ENCODE data around the gene NUCKS1.

The NUCKS1 gene

DNA sequence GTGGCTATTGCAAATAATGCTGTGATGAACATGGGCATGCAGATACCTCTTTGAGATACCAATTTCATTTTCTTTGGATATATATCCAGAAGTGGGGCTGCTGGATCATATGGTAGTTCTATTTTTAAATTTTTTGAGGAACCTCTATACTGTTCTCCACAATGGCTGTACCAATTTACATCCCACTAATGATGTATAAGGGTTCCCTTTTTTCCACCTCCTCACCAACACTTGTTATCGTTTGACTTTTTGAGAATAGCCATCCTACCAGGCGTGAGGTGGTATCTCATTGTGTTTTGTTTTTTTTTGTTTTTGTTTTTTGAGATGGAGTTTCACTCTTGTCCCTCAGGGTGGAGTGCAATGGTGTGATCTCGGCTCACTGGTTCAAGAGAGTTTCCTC, 6.6 kb upstream of the NUCKS1 start:
- DNase-seq (ENCODE audit: low spot score): no peak
- TF ChIP-seq, protein P1, sequence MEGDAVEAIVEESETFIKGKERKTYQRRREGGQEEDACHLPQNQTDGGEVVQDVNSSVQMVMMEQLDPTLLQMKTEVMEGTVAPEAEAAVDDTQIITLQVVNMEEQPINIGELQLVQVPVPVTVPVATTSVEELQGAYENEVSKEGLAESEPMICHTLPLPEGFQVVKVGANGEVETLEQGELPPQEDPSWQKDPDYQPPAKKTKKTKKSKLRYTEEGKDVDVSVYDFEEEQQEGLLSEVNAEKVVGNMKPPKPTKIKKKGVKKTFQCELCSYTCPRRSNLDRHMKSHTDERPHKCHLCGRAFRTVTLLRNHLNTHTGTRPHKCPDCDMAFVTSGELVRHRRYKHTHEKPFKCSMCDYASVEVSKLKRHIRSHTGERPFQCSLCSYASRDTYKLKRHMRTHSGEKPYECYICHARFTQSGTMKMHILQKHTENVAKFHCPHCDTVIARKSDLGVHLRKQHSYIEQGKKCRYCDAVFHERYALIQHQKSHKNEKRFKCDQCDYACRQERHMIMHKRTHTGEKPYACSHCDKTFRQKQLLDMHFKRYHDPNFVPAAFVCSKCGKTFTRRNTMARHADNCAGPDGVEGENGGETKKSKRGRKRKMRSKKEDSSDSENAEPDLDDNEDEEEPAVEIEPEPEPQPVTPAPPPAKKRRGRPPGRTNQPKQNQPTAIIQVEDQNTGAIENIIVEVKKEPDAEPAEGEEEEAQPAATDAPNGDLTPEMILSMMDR (IDR thresholded peaks at IDR 0.05; ENCODE audit: extremely low read depth, missing control alignments): no peak

DNA sequence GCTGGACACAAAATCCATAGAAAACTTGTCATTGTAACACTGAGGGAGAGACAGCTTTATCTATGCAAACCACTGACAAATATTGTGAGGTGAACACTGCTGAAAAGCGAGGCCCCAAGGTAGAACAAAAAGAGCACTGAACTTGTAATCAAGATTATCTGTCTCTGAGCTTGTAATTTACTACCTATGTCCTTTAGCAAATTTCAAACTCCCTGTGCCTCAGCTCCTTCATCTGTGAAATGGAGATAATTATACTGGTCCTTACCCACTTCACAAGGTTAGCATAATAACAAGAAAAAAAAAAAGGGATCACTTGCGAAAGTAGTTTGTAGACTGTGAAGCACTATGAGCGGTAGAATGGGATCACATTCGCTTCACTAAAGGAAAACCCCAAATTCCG, 4.9 kb upstream of the NUCKS1 start:
- TF ChIP-seq, protein P1 (IDR thresholded peaks at IDR 0.05; ENCODE audit: extremely low read depth, missing control alignments): no peak
- DNase-seq (ENCODE audit: low spot score): no peak

DNA sequence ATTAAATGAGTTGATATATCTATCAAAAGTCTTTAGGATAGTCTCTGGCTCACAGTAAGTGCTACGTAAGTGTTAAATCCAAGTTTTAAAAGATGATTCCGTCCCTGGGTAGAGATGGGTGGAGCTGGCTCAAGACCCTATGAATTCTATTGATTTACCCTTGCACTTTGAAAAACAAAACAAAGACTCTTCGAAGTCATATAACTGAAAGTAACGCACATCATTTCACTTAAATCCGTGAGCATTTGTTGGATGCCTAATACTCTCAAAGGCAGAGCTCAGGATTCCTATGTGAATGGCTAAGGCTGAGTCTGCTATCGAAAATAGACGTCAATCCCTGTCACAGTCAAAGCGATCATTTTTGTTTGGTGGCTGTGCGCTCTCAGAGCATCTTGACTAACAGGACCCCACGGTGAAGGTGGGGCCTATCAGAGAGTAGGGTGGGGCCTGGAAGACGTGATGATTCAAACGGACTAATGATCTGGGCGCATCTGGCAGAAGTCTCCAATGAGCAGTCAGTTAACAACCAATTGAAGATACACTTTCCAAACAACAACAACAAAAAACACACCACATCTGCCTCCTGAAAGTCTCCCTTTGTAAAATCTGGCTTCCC, 1.2 kb upstream of the NUCKS1 start:
- TF ChIP-seq, protein P1 (IDR thresholded peaks at IDR 0.05; ENCODE audit: extremely low read depth, missing control alignments): no peak
- DNase-seq (ENCODE audit: low spot score): no peak

GRCh38 chr1:205749234-205750137, 496 bp downstream of the NUCKS1 start:
- peak; percentile 98 for DNase-seq (ENCODE audit: low spot score)
- TF ChIP-seq, protein P1 (IDR thresholded peaks at IDR 0.05; ENCODE audit: extremely low read depth, missing control alignments): no peak

- TF ChIP-seq, protein P1 (IDR thresholded peaks at IDR 0.05; ENCODE audit: extremely low read depth, missing control alignments): no peak
Measured at GRCh38 chr1:205748403-205749233, 1.4 kb downstream of the NUCKS1 start.

DNA sequence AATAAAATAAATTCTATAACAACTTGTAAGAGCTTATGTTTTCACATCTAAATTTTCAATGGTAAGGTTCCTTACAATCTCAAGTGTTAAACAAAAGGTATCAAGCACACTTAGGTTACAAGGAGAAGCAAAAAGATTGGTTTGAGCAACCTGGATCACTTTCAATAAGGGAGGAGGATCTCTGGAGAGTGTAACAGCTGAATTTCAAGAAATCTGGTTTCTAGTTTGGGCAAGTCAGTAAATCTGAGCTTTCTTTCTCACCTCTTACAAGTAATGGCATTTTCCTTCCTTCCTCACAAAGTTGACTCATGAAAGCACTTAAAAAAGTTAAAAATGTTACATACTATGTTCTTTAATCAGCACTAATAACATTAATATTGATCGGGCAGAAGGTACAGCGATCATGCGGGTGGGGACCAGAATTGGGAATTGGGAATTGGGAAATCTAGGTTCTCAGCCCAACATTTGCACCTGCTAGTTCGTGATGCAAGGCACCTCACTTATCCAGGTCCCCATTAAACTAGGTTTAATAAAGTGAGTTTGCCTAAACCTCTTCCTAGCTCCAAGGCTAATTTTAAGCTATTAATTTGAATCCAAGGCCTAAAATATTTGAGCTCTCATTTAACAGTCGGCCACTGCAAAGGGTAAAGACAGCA, 3.1 kb downstream of the NUCKS1 start:
- TF ChIP-seq, protein P1 (IDR thresholded peaks at IDR 0.05; ENCODE audit: extremely low read depth, missing control alignments): no peak
- DNase-seq (ENCODE audit: low spot score): no peak

More at GRCh38 chr1:205748403-205749233, 1.4 kb downstream of the NUCKS1 start:
- peak; percentile 18 for DNase-seq (ENCODE audit: low spot score)

All from GM20000 (cell line).